Stimulated activated CD4-positive, alpha-beta T cell treated with anti-CD3 and anti-CD28 coated beads, Interleukin-4, amount 100 ng/mL, for 24 hours (primary cell): ENCODE measurements around the gene U2AF2.

Source experiments
- DNase-seq: peaks from one replicate; pipeline ENCODE4 v3.0.0-alpha.2; 2020

U2AF2 gene

GRCh38 chr19:55720214-55720746 lies 65.4 kb downstream of the U2AF2 start:
- DNase-seq, result no peak

DNA sequence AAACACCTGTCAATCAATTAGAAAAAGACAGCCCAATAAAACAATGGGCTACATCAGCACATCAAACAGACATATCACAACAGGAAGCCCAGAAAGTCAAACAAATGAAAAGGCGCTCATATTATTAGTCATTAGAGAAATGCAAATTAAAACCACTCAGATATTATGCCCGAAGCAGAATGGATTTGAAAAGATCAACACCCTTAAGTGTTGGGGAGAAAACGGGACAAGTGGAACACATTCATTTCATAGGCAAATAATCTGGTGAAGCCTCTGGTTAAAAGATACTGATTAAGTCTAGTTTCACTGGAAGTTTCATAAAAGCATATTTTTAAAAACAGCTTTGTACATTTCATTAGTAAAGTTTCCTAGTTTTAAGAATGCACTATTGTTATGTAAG lies 66.0 kb downstream of the U2AF2 start:
- DNase-seq, result no peak

DNA sequence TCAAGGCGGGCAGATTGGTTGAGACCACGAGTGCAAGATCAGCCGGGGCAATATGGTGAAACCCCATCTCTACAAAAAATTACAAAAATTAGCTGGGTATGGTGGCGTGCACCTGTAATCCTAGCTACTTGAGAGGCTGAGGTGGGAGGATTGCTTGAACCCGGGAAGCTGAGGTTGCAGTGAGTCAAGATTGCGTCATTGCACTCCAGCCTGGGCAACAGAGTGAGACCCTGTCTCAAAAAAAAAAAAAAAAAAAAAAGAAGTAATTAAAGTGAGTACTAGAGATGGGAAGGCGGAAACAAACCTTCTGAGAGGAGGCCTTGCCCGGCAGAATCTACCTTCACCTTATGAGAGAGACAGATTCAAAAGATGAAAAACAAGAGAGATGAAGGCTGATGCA lies 68.7 kb downstream of the U2AF2 start:
- no peak for DNase-seq
